HAP-1 (cell line): Measurements from ENCODE around the gene LMO7.

Source experiments
- DNase-seq, 2 experiments: peaks; one replicate each; pipeline ENCODE4 v3.0.0-alpha.2; 2016 to 2020; ENCODE audit warnings: low spot score in 2 of 2
- H3K27me3 ChIP-seq: fragments of 250-450 bp; sonication (Bioruptor Pico); 2 replicates; pipeline ENCODE4 v1.5.1; 2020; ENCODE audit warnings: low read depth, mild to moderate bottlenecking, moderate library complexity
- H3K36me3 ChIP-seq: fragments of 250-450 bp; sonication (Bioruptor Pico); replicated peaks from 2 replicates; pipeline ENCODE4 v1.5.1; 2020; ENCODE audit warnings: mild to moderate bottlenecking
- H3K4me1 ChIP-seq: fragments of 250-450 bp; sonication (Bioruptor Pico); 2 replicates; pipeline ENCODE4 v1.5.1; 2020; ENCODE audit warnings: mild to moderate bottlenecking
- H3K4me3 ChIP-seq: fragments of 250-450 bp; sonication (Bioruptor Pico); 2 replicates; pipeline ENCODE4 v1.5.1; 2020; ENCODE audit warnings: mild to moderate bottlenecking, moderate library complexity
- H3K9me3 ChIP-seq: fragments of 250-450 bp; sonication (Bioruptor Pico); 2 replicates; pipeline ENCODE4 v1.5.1; 2020; ENCODE audit warnings: mild to moderate bottlenecking, moderate library complexity
- in situ Hi-C: fragments of 300-500 bp; cut with MboI; formaldehyde crosslinking; loops from 3 replicates; pipeline ENCODE4 v1.14.3; 2020; ENCODE audit warnings: low sequenced_read_pairs, inconsistent platforms, mixed read lengths

Gene LMO7

DNA sequence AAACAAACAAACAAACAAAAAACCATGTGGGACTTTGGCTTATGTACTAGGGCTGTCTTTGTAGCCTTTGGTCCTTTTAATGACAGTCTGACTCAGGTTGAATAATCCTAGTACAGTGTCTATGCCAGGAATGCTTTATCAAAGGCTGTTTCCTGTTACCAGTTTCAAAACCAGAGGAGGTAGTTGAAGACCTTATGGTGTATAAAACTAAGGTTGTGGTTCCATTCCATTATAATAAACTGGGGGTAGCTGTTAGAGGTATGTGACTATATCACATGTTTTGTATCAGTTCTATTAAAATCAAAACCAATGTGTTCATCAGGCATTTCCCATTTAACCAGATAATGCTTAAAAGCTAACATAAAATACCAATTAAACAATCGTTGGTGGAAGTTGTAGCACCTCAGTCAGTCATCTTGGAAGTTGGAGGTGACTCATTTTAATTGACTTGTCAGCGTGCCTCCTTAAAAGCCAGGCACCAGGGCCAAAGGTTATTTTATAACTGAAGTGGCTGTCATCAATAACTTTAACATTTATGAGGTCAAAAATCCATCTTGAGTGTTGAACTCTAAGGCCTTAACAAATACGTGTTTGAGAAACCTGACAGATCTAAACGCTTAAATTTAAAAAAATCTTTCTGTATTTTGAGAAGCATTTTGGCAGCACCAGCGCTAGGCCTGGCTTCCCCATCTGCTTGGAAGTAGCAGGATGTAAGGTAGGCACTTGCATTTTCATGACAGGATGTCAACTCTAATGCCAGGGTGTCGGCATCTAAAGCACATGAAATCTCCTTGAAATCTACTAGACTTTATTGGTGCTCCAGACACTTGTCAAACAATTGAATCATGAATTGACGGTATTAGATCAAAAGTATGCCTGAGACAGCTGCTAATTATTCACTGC, 162.5 kb downstream of the LMO7 start:
- Histone ChIP-seq H3K27me3 (no peaks in the 10 kb centered on the region), H3K4me3 (no peak overlapping the region), H3K4me1 (peaks cover 8% of the 10 kb centered on the region), H3K36me3 (peaks cover 10% of the 10 kb centered on the region; the same call in 1 of the 2 replicates), H3K9me3 (no peaks in the 10 kb centered on the region)
- in situ Hi-C loops: no loop called here
- no peak for DNase-seq

DNA sequence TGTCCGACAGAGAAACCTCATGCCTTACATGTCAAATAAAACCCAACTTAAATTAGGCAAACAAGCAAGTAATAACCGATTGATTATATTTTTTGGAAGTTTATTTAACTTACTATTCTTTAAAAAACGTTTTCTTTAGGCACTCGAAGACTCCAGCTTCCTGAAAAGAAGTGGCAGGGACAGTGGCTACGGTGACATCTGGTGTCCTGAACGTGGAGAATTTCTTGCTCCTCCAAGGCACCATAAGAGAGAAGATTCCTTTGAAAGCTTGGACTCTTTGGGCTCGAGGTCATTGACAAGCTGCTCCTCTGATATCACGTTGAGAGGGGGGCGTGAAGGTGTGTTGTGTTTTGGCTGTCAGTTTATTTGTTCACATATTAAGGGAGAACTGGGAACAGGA, 164.4 kb downstream of the LMO7 start:
- no peaks in the 10 kb centered on the region for H3K9me3 ChIP-seq
- no peaks in the 10 kb centered on the region for H3K27me3 ChIP-seq
- peaks cover 10% of the 10 kb centered on the region; the same call in 1 of the 2 replicates for H3K36me3 ChIP-seq
- H3K4me1 ChIP-seq: peaks cover 8% of the 10 kb centered on the region
- no peak for DNase-seq
- no peak overlapping the region for H3K4me3 ChIP-seq
- in situ Hi-C loops: no loop called here

DNA sequence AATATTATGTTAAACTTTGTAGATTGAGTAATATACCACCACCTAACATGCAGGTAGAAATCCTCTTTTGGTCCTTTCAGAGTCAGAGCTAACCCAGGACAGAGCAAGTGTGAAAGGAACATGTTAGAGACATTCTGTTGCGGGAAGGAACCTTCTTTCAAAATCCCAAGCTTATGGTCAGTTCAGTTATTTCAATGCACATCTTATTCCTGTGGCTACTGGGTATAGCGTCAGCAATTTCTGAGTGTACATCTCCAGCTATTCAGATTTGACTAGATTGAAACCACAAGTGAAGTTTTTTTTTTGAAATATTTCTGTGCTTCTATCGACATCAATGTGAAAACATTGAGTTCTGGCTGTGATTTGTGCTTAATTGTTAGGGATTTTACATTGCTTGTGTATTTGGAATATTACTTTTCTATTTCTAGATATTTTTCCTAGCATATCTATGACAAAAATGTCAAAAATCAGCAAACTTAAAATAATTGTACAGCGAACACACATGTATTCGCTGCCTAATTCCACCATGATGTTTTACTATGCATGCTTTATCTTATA, 165.3 kb downstream of the LMO7 start:
- in situ Hi-C loops: no loop called here
- H3K4me3 ChIP-seq: no peak overlapping the region
- no peaks in the 10 kb centered on the region for H3K27me3 ChIP-seq
- peaks cover 8% of the 10 kb centered on the region for H3K4me1 ChIP-seq
- H3K36me3 ChIP-seq: peaks cover 10% of the 10 kb centered on the region; the same call in 1 of the 2 replicates
- no peak for DNase-seq
- no peaks in the 10 kb centered on the region for H3K9me3 ChIP-seq

DNA sequence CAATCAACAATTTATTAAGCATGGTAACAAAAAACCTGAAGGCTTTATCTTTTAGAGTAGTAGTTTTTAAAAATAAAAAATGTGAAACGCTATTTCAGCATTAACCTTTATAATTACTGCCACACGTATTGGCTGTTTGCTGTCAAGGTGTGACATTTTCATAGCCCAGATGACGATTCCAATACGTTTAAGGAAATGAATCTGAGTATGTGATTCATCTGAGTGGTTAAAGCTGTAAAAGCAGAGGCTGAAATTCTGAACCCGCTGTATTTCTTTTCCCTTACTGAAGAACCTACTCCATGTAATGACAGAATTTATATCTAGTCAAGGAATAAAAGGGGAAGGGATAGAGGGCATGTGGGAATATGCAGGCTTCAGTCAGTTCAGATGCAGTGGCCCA, 166.0 kb downstream of the LMO7 start:
- H3K4me1 ChIP-seq: peaks cover 8% of the 10 kb centered on the region
- no peak overlapping the region for H3K4me3 ChIP-seq
- peaks cover 9% of the 10 kb centered on the region; the same call in 1 of the 2 replicates for H3K36me3 ChIP-seq

DNA sequence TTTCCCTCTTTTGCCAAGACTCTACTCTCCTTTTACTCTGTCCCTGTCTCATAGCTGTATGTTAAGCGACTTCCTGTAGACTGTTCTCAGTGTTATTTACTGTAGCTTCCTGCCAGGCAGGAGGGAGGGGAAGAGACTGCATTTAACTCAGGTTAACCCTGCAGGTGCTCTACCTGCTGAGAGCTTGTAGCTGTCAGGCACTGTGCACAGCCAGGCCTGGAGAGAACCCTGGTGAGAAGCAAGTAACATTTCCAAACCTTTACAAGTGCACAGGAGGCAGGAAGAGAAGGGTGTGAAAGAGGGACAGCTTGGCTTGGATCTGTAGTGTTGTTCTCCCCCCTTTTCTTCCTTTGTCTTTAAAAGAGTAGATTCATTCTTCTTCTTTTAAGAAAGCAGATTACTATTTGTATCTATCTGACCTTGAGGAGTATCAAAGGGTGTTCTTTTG, 167.1 kb downstream of the LMO7 start:
- H3K36me3 ChIP-seq: peaks cover 5% of the 10 kb centered on the region; the same call in 1 of the 2 replicates
- no peak overlapping the region for H3K4me3 ChIP-seq
- in situ Hi-C loops: no loop called here
- no peaks in the 10 kb centered on the region for H3K27me3 ChIP-seq
- peak; percentile 12 to 58 for DNase-seq
- H3K4me1 ChIP-seq: peaks cover 8% of the 10 kb centered on the region
- no peaks in the 10 kb centered on the region for H3K9me3 ChIP-seq

More for the DNA sequence above, 166.0 kb downstream of the LMO7 start:
- in situ Hi-C loops: no loop called here
- Histone ChIP-seq H3K27me3 (no peaks in the 10 kb centered on the region), H3K9me3 (no peaks in the 10 kb centered on the region)
- no peak for DNase-seq

DNA sequence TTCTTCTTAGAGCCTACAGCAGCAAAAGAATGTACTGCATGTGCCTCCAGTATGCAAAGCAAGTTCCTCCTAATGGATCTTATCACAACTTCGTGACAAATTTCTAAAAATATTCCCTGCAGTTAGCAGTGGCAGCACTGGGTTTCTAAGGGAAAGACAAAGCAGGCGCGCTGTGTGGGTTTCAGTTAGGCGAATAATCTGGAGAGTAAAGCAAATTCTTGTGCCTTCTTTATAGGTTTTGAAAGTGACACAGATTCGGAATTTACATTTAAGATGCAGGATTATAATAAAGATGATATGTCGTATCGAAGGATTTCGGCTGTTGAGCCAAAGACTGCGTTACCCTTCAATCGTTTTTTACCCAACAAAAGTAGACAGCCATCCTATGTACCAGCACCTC, 167.9 kb downstream of the LMO7 start:
- no peak for DNase-seq
- no peak overlapping the region for H3K4me3 ChIP-seq
- in situ Hi-C loops: no loop called here
- H3K4me1 ChIP-seq: peaks cover 8% of the 10 kb centered on the region
- H3K9me3 ChIP-seq: no peaks in the 10 kb centered on the region
- peaks cover 4% of the 10 kb centered on the region; the same call in 1 of the 2 replicates for H3K36me3 ChIP-seq
- H3K27me3 ChIP-seq: no peaks in the 10 kb centered on the region

DNA sequence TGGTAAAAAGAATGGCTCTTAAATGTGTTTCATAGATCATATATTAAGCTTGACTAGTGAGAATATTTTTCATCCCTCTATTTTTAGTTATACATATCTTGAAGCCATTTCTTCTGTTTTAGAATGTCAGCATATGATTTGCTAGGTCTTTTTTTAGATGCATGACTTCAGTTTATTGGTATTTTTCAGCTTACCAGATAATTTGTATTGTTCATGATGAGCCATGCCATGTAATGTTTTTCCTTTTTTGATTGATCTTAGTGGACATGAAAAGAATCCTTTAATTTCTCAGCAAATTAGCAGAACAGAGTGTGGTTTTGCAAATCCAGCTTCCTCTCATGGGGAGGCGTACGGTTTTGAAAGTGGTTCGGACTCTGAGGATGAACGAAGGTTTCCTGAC, 168.5 kb downstream of the LMO7 start:
- Histone ChIP-seq H3K9me3 (no peaks in the 10 kb centered on the region), H3K36me3 (no peaks in the 10 kb centered on the region; the same call in 1 of the 2 replicates), H3K27me3 (no peaks in the 10 kb centered on the region), H3K4me1 (peaks cover 8% of the 10 kb centered on the region), H3K4me3 (no peak overlapping the region)
- no peak for DNase-seq
- in situ Hi-C loops: no loop called here

DNA sequence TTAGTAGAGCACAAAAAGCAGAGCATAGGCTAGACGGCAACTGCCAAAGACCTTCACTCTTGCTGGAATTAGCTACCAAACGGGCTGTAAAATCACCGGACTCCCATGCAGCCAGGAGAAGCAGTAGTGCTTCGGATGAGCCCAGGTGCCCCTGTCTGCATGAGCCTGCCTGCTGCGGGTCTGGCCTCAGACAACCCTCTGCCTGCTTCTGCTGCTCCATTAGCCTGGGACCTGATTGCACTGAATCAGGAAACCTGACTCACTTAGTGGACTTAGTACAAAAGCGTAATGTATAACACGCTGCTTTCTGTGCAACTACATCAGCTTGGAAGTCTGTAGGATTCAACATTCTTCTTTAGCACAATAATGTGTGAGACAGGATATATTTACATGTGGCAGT, 170.0 kb downstream of the LMO7 start:
- Histone ChIP-seq H3K27me3 (no peaks in the 10 kb centered on the region), H3K4me3 (no peak overlapping the region), H3K4me1 (peaks cover 12% of the 10 kb centered on the region), H3K36me3 (no peaks in the 10 kb centered on the region; the same call in 1 of the 2 replicates), H3K9me3 (no peaks in the 10 kb centered on the region)
- in situ Hi-C loops: no loop called here
- DNase-seq: no peak

DNA sequence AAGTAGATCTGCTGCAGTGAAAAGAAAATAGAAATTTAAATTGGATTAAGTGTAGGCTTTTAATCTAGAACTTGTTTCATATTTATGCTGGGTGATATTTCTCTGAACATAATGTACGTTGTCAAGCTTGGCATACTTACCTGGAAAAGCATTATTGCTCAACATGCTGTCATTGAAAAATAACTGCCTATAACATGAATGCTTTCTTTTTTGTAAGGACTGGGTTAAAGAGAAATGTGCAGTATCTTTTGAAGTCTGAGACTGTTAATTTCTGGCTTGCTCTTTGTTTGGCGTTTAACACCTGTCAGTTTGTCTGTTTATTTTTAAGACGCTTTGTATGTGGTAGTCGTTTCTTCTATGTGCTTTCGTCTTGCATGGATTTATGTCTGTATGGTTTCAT, 175.2 kb downstream of the LMO7 start:
- Histone ChIP-seq H3K9me3 (no peaks in the 10 kb centered on the region), H3K4me1 (peaks cover 4% of the 10 kb centered on the region), H3K36me3 (no peaks in the 10 kb centered on the region; the same call in 1 of the 2 replicates), H3K4me3 (no peak overlapping the region), H3K27me3 (no peaks in the 10 kb centered on the region)
- no peak for DNase-seq
- in situ Hi-C loops: no loop called here

DNA sequence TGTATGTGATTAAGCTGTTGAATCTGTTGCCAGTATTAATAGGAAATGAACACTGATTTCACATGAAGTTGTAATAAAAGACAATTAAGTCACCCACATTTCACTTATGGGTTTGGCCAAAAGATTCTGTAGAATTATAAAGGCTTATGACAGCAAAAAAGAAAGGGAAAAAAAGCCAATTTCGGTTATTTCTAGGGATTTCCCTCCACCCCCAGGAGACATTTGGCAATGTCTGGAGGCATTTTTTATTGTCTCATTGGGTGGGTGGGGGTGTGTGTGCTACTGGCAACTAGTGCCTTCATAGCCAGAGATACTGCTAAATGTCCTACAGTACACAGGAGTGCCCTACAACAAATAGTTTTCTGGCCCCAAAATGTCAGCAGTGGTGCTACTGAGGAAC, 175.7 kb downstream of the LMO7 start:
- Histone ChIP-seq H3K4me3 (no peak overlapping the region), H3K36me3 (no peaks in the 10 kb centered on the region; the same call in 1 of the 2 replicates), H3K27me3 (no peaks in the 10 kb centered on the region), H3K9me3 (no peaks in the 10 kb centered on the region), H3K4me1 (peaks cover 4% of the 10 kb centered on the region)
- DNase-seq: no peak
- in situ Hi-C loops: no loop called here

DNA sequence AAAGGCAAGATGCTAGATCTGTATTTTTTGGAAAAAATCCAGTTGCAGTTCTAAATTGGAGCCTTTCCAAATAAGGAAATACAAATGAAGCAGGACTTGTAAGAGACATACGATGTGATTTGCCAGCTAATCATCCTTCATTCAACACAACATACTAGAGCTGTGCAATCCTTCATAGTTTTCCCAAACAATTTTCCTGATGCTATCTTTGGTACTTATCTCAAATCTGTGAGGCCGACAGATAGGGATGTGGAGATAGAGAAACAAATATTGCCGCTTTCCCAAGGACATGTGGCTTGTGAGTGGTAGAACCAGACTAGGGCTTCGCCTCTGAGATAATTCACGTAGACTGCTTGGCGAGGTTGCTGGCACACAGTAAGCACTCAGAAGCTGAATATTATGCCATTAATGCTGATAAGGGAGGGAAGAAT, 176.6 kb downstream of the LMO7 start:
- Histone ChIP-seq H3K4me3 (no peak overlapping the region), H3K9me3 (no peaks in the 10 kb centered on the region), H3K36me3 (no peaks in the 10 kb centered on the region), H3K27me3 (no peaks in the 10 kb centered on the region), H3K4me1 (peaks cover 7% of the 10 kb centered on the region)
- no peak for DNase-seq
- in situ Hi-C loops: no loop called here

DNA sequence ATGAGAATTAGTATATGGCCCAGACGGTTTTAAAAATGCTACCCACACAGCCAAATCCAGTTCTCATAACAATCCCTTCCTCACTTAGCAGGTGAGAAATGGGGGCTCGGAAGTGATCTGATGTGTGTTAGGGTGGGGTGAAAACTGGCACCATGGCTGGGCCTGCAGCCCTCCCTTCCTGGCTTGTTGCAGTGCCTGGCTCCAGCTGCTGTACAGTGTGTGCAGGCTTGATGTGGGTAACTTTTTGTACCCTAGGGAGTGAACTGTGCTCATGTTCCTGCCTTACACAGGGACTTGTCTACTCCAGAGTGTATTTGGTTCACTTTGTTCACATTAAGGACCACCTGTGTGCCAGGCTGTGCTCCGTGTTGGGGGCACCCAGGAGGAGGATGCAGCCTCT, 177.2 kb downstream of the LMO7 start:
- DNase-seq: no peak
- no peak overlapping the region for H3K4me3 ChIP-seq
- in situ Hi-C loops: no loop called here
- H3K27me3 ChIP-seq: no peaks in the 10 kb centered on the region
- H3K4me1 ChIP-seq: peaks cover 11% of the 10 kb centered on the region
- H3K36me3 ChIP-seq: no peaks in the 10 kb centered on the region
- H3K9me3 ChIP-seq: no peaks in the 10 kb centered on the region

DNA sequence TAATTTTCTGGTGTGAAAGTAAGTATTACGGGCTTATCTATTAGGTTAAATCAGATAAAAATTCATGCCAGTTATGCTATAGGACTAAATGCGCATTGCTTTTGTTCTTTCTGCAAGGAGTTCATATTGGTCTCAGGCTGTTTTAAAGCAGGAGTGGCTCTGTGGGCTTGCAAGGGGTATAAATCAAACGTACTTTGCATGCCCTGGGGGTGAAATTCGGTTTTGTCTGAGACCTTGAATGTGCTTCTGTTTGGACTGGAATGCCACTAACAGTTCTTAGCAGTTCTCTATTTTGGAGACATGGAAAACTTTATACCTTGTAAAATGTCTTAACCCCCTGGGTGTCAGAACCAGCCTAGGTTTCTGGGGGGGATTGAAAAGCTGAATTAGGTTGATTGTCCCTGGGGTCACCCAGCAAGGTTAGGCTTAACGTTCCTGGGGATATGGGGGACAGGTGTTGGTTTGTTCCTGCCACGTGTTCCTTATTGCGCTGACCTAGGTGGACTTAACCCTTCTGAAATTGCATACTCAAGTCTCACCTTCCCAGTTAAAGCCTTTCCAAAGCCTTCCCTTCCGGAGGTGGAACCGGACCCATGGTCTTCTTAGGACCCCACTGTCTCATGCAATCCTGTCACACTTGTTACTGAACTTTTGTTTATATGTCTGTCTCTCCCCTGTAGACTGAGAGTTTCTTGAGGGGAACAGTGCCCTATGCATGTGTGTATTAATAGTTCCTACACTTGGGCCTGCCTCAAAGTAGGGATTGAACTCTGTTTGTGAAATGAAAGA, 182.2 kb downstream of the LMO7 start:
- Histone ChIP-seq H3K9me3 (no peaks in the 10 kb centered on the region), H3K4me1 (peaks cover 26% of the 10 kb centered on the region), H3K4me3 (no peak overlapping the region), H3K36me3 (no peaks in the 10 kb centered on the region; the same call in 1 of the 2 replicates), H3K27me3 (no peaks in the 10 kb centered on the region)
- DNase-seq: peak; percentile 87 to 90
- in situ Hi-C loops: no loop called here

DNA sequence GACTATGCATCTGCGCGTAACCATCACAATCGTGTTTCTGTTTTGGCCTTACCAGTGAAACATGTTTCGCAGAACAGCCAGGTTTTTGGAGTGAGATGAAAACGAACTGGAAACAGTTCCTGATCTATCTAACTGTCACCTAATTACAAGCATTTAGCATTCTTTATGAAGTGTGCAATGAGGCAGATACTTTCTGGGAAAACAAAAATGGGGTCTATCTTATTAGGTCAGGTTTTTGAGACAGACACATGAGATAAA, 182.8 kb downstream of the LMO7 start:
- Histone ChIP-seq H3K36me3 (no peaks in the 10 kb centered on the region; the same call in 1 of the 2 replicates), H3K4me3 (no peak overlapping the region), H3K4me1 (peaks cover 26% of the 10 kb centered on the region), H3K9me3 (no peaks in the 10 kb centered on the region), H3K27me3 (no peaks in the 10 kb centered on the region)
- in situ Hi-C loops: no loop called here
- DNase-seq: no peak
